SK-MEL-5 (cell line): ENCODE data around the gene NAB2. TPM values are rescaled to one million over a fixed set of nuclear protein-coding genes. Genes with fewer than 3 reads are reported as not detected.
"Not testable (repeated sequence)": the region's sequence is repeated elsewhere in the genome, so short reads cannot be mapped to it uniquely, and the experiment has no call there.

Source experiments
- DNase-seq: peaks from one replicate; pipeline ENCODE4 v3.0.0-alpha.2; 2016; ENCODE audit warnings: low read depth, low spot score
- in situ Hi-C: cut with HindIII; loops from 2 replicates; pipeline ENCODE4 v1.10.0; 2016; ENCODE audit warnings: low sequenced_read_pairs, high pct_unique_total_duplicates, low pct_unique_long_range_greater_than_20kb
- total RNA-seq: library from RNA; depleted of rRNA; stranded (reverse); fragments of >200 nt; shearing (Covaris generic); gene quantifications from 2 replicates; pipeline ENCODE4 v1.2.3, GENCODE V29; 2014

The NAB2 gene
- total RNA-seq, 1 experiment from 2014 or later: 79.0 TPM

GRCh38 chr12:57103856-57104255 lies 14.9 kb downstream of the NAB2 start:
- DNase-seq: no peak
- in situ Hi-C loops: no loop called here

- in situ Hi-C loops: no loop called here
- no peak for DNase-seq
Observed at GRCh38 chr12:57104292-57104910, 15.5 kb downstream of the NAB2 start.

GRCh38 chr12:57105011-57105753 lies 16.3 kb downstream of the NAB2 start:
- in situ Hi-C loops: no loop called here
- DNase-seq: no peak

- DNase-seq: no peak
- in situ Hi-C loops: no loop called here
Observed at GRCh38 chr12:57106021-57106708, 17.3 kb downstream of the NAB2 start.

GRCh38 chr12:57107456-57108155 lies 18.7 kb downstream of the NAB2 start:
- in situ Hi-C loops: no loop called here

GRCh38 chr12:57109207-57110103 lies 20.5 kb downstream of the NAB2 start:
- no peak for DNase-seq
- in situ Hi-C loops: no loop called here

More at GRCh38 chr12:57107456-57108155, 18.7 kb downstream of the NAB2 start:
- no peak for DNase-seq

GRCh38 chr12:57110104-57111030 lies 21.5 kb downstream of the NAB2 start:
- in situ Hi-C loops: no loop called here
- peak; percentile 75 for DNase-seq

- in situ Hi-C loops: no loop called here
- DNase-seq: peak; percentile 68
Observed at GRCh38 chr12:57111031-57111734, 22.3 kb downstream of the NAB2 start, which contains the start of gene STAT6. Gene STAT6 (minus strand): TSS chr12:57111362. CDS start chr12:57108278, 3,084 bp downstream.

GRCh38 chr12:57112492-57113294 lies 23.8 kb downstream of the NAB2 start:
- in situ Hi-C loops: no loop called here
- DNase-seq: peak; percentile 89

- DNase-seq: no peak
- in situ Hi-C loops: no loop called here
Observed at GRCh38 chr12:57116580-57117281, 27.8 kb downstream of the NAB2 start.

- in situ Hi-C loops: no loop called here
- peak; percentile 63 for DNase-seq
Observed at GRCh38 chr12:57118711-57119271, 29.9 kb downstream of the NAB2 start.

GRCh38 chr12:57119294-57120085 lies 30.6 kb downstream of the NAB2 start:
- no peak for DNase-seq
- in situ Hi-C loops: no loop called here

GRCh38 chr12:57120718-57121117 lies 31.8 kb downstream of the NAB2 start:
- in situ Hi-C loops, DNase-seq: not testable (repeated sequence)
